ENCODE data around the gene GABARAPL2.
"Not testable (repeated sequence)": the region's sequence is repeated elsewhere in the genome, so short reads cannot be mapped to it uniquely, and the experiment has no call there.

The GABARAPL2 gene

GRCh38 chr16:75590920-75591843 lies 25.0 kb downstream of the GABARAPL2 start:
- no peak for TF ChIP-seq CTCF (IDR thresholded peaks at IDR 0.05; ENCODE audit: insufficient read depth, low read depth, low read length, missing control alignments)
- H3K4me3 ChIP-seq (ENCODE audit: low read length): no peak overlapping the region
- DNase-seq (ENCODE audit: low read depth): peak; percentile 12

GRCh38 chr16:75591927-75592326 lies 25.7 kb downstream of the GABARAPL2 start:
- DNase-seq (ENCODE audit: low read depth); H3K4me3 ChIP-seq (ENCODE audit: low read length): not testable (repeated sequence)

- no peak for TF ChIP-seq CTCF (IDR thresholded peaks at IDR 0.05; ENCODE audit: insufficient read depth, low read depth, low read length, missing control alignments)
- H3K4me3 ChIP-seq (ENCODE audit: low read length): no peak overlapping the region
- DNase-seq (ENCODE audit: low read depth): no peak
Observed at GRCh38 chr16:75593308-75593707, 27.1 kb downstream of the GABARAPL2 start.

GRCh38 chr16:75593825-75594820 lies 27.9 kb downstream of the GABARAPL2 start:
- TF ChIP-seq CTCF (IDR thresholded peaks at IDR 0.05; ENCODE audit: insufficient read depth, low read depth, low read length, missing control alignments): no peak
- H3K4me3 ChIP-seq (ENCODE audit: low read length): no peak overlapping the region
- DNase-seq (ENCODE audit: low read depth): peak; percentile 78

- no peak for DNase-seq (ENCODE audit: low read depth)
- no peak for TF ChIP-seq CTCF (IDR thresholded peaks at IDR 0.05; ENCODE audit: insufficient read depth, low read depth, low read length, missing control alignments)
- H3K4me3 ChIP-seq (ENCODE audit: low read length): no peak overlapping the region
Observed at GRCh38 chr16:75599452-75600277, 33.5 kb downstream of the GABARAPL2 start.

- peak; percentile 49 for DNase-seq (ENCODE audit: low read depth)
- no peak overlapping the region for H3K4me3 ChIP-seq (ENCODE audit: low read length)
- no peak for TF ChIP-seq CTCF (IDR thresholded peaks at IDR 0.05; ENCODE audit: insufficient read depth, low read depth, low read length, missing control alignments)
Observed at GRCh38 chr16:75603241-75603640, 37.1 kb downstream of the GABARAPL2 start.

Data from epithelial cell of esophagus (primary cell).